ENCODE measurements around the gene ADGRL4. TPM values are rescaled to one million over a fixed set of nuclear protein-coding genes. Genes with fewer than 3 reads are reported as not detected.
A peak's percentile ranks its signal among the peaks of the same experiment; 100 is the strongest.

The ADGRL4 gene
- total and polyA plus RNA-seq, 2 donors (not counting 1 experiment from before 2014, with no cell fraction given), result 3.8 to 5.0 TPM

DNA sequence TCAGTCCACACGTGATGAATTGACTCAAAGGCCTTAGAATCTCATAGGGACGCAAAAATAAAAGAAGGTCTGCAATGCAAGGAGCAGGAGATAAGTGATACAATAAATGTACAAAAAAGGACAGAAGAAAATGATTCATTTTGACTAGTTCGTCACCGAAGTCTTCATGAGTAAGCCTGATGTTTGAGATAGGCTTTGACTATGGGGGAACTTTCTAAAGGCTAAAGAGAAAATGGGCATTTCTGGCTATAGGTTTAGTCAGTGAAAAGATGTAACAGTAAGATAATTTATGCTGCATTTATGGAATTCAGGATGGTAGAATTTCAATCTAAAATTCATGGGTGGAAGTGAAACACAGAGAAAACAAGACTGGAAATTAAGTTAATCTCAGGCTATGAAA, 163.0 kb downstream of the ADGRL4 start:
- no peak for TF ChIP-seq CTCF (conservative IDR thresholded peaks at IDR 0.05 in 1 of 2, IDR thresholded peaks at IDR 0.05 in 1 of 2; ENCODE audit: low read depth in 1 of 2, low read length in 2 of 2)
- TF ChIP-seq EZH2 (IDR thresholded peaks at IDR 0.05; ENCODE audit: low read length, missing control alignments), result no peak
- no peak overlapping the region for H3K4me2 ChIP-seq (ENCODE audit: extremely low read depth, insufficient read depth, low read length)
- H3K9me3 ChIP-seq (ENCODE audit: control insufficient read depth, insufficient read depth, low read depth, low read length), result no peaks in the 10 kb centered on the region
- no peak overlapping the region for H3K4me3 ChIP-seq (replicated peaks in 1 of 4; ENCODE audit: control extremely low read depth in 1 of 4, insufficient read depth in 1 of 4, low read depth in 3 of 4, low read length in 4 of 4)
- no peak overlapping the region for H3K9ac ChIP-seq (ENCODE audit: insufficient read depth, low read length)
- no peaks in the 10 kb centered on the region for H3K36me3 ChIP-seq (ENCODE audit: control insufficient read depth, insufficient read depth, low read length)
- no peak overlapping the region for H2AFZ ChIP-seq (ENCODE audit: low read length)
- no peak overlapping the region for H3K27ac ChIP-seq (ENCODE audit: insufficient read depth, low read length)
- no peaks in the 10 kb centered on the region for H4K20me1 ChIP-seq (ENCODE audit: control insufficient read depth, extremely low read depth, insufficient read depth, low read length)
- peaks cover 4% of the 10 kb centered on the region for H3K4me1 ChIP-seq (ENCODE audit: control insufficient read depth, extremely low read depth, insufficient read depth, low read length)
- no peaks in the 10 kb centered on the region for H3K27me3 ChIP-seq (ENCODE audit: control insufficient read depth, insufficient read depth, low read length)
- H3K79me2 ChIP-seq (ENCODE audit: control insufficient read depth, insufficient read depth, low read length), result no peaks in the 10 kb centered on the region
- DNase-seq (ENCODE audit: low read depth in 2 of 2), result peak in 1 of 2 donors; percentile 65

- H3K9me3 ChIP-seq (ENCODE audit: control insufficient read depth, insufficient read depth, low read depth, low read length), result no peaks in the 10 kb centered on the region
- no peak overlapping the region for H2AFZ ChIP-seq (ENCODE audit: low read length)
- no peak overlapping the region for H3K27ac ChIP-seq (ENCODE audit: insufficient read depth, low read length)
- H3K27me3 ChIP-seq (ENCODE audit: control insufficient read depth, insufficient read depth, low read length), result no peaks in the 10 kb centered on the region
- no peak overlapping the region for H3K4me3 ChIP-seq (replicated peaks in 1 of 4; ENCODE audit: control extremely low read depth in 1 of 4, insufficient read depth in 1 of 4, low read depth in 3 of 4, low read length in 4 of 4)
- peaks cover 4% of the 10 kb centered on the region for H3K4me1 ChIP-seq (ENCODE audit: control insufficient read depth, extremely low read depth, insufficient read depth, low read length)
- no peaks in the 10 kb centered on the region for H4K20me1 ChIP-seq (ENCODE audit: control insufficient read depth, extremely low read depth, insufficient read depth, low read length)
- H3K9ac ChIP-seq (ENCODE audit: insufficient read depth, low read length), result no peak overlapping the region
- H3K4me2 ChIP-seq (ENCODE audit: extremely low read depth, insufficient read depth, low read length), result no peak overlapping the region
- TF ChIP-seq EZH2 (IDR thresholded peaks at IDR 0.05; ENCODE audit: low read length, missing control alignments) (no peak), CTCF (conservative IDR thresholded peaks at IDR 0.05 in 1 of 2, IDR thresholded peaks at IDR 0.05 in 1 of 2; ENCODE audit: low read depth in 1 of 2, low read length in 2 of 2) (no peak)
- peak in 1 of 2 donors; percentile 66 for DNase-seq (ENCODE audit: low read depth in 2 of 2)
- H3K36me3 ChIP-seq (ENCODE audit: control insufficient read depth, insufficient read depth, low read length), result no peaks in the 10 kb centered on the region
- H3K79me2 ChIP-seq (ENCODE audit: control insufficient read depth, insufficient read depth, low read length), result no peaks in the 10 kb centered on the region
Observed at GRCh38 chr1:78843111-78843510, 163.4 kb downstream of the ADGRL4 start.

DNA sequence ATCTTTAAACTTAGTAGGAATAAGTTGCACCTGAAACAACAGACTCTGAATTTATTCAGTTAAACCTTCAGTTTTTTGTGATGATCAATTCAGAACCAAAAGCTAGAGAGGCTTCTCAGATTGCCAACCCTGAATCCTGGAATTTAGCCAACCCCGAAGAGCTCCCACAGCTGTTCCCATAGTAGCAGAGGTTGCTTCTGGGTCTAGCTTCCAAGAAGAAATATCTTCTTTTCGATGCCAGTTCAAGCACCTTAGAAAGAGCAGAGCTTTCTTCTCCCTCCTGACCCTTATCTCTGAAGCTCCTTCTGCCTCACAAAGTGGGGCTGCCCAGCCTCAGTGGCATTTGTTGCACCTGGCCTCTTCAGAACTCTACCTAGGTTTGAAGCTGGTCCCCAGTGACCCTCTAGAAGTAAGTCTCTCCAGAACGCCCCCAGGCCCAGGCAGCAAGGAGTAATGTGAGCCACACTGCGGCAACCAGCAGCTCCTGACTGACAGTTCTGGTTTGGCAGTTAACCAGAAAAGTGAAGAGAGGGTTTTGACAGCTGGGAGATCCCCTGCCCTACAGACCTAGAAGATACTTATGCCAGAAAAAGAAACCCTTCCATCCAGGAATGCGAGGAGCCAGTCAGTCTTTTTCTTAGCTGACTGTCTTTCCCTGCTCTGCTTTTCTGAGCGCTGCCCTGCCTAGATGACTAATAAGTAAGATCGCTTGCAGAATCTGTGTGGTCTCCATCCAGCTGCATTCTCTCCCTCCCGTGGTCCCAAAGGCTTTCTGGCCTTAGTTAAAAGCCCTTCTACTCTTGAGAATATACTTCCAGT, 165.9 kb downstream of the ADGRL4 start:
- peak overlapping the region; percentile 35 for H3K27ac ChIP-seq (ENCODE audit: insufficient read depth, low read length)
- no peaks in the 10 kb centered on the region for H3K36me3 ChIP-seq (ENCODE audit: control insufficient read depth, insufficient read depth, low read length)
- H3K4me2 ChIP-seq (ENCODE audit: extremely low read depth, insufficient read depth, low read length), result peak overlapping the region; percentile 42
- H2AFZ ChIP-seq (ENCODE audit: low read length), result peak overlapping the region; percentile 33
- H3K27me3 ChIP-seq (ENCODE audit: control insufficient read depth, insufficient read depth, low read length), result no peaks in the 10 kb centered on the region
- no peaks in the 10 kb centered on the region for H3K79me2 ChIP-seq (ENCODE audit: control insufficient read depth, insufficient read depth, low read length)
- H4K20me1 ChIP-seq (ENCODE audit: control insufficient read depth, extremely low read depth, insufficient read depth, low read length), result no peaks in the 10 kb centered on the region
- H3K9ac ChIP-seq (ENCODE audit: insufficient read depth, low read length), result no peak overlapping the region
- peaks cover 4% of the 10 kb centered on the region for H3K4me1 ChIP-seq (ENCODE audit: control insufficient read depth, extremely low read depth, insufficient read depth, low read length)
- DNase-seq (ENCODE audit: low read depth in 2 of 2), result peak; percentile 83 to 92
- peak overlapping the region in 3 of 4 experiments; percentile 2 to 20 (median 15) for H3K4me3 ChIP-seq (replicated peaks in 1 of 4; ENCODE audit: control extremely low read depth in 1 of 4, insufficient read depth in 1 of 4, low read depth in 3 of 4, low read length in 4 of 4)
- H3K9me3 ChIP-seq (ENCODE audit: control insufficient read depth, insufficient read depth, low read depth, low read length), result no peaks in the 10 kb centered on the region
- TF ChIP-seq EZH2 (IDR thresholded peaks at IDR 0.05; ENCODE audit: low read length, missing control alignments) (no peak), CTCF (conservative IDR thresholded peaks at IDR 0.05 in 1 of 2, IDR thresholded peaks at IDR 0.05 in 1 of 2; ENCODE audit: low read depth in 1 of 2, low read length in 2 of 2) (no peak)

Measured in fibroblast of lung (primary cell).